Femur (tissue), 1 donor: ENCODE measurements around the gene MAPKAPK5.
A peak's percentile ranks its signal among the peaks of the same experiment; 100 is the strongest.
"Not testable (repeated sequence)": the region's sequence is repeated elsewhere in the genome, so short reads cannot be mapped to it uniquely, and the experiment has no call there.

Experiments
- DNase-seq: peaks from one replicate; pipeline ENCODE4 v3.0.0-alpha.2; 2017

MAPKAPK5 gene

GRCh38 chr12:111841750-111842555, at the start of gene MAPKAPK5:
TSS of gene MAPKAPK5 (plus strand) at chr12:111842228. CDS start at chr12:111842734, 506 bp downstream.
- peak; percentile 97 for DNase-seq

- no peak for DNase-seq
Measured at GRCh38 chr12:111792856-111793235, 49.2 kb upstream of the MAPKAPK5 start.

DNA sequence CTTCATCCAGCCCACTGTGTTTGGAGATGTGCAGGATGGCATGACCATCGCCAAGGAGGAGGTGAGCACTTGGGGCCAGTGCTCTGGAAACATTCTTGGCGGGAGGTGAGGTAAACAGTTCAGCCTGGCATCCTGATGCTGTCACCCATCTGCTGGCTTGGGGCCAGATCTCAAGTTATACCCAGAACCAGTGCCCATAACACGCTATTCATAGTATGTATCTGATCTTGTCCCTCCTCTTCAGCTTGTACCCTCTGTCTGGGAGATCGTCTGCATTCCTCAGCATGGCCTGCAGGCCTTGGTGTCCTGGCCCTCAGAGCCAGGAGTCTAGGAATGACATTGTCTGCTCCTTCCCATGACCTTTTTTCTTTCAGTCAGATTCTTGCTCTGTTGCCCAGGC, 43.8 kb upstream of the MAPKAPK5 start:
- DNase-seq: no peak

DNA sequence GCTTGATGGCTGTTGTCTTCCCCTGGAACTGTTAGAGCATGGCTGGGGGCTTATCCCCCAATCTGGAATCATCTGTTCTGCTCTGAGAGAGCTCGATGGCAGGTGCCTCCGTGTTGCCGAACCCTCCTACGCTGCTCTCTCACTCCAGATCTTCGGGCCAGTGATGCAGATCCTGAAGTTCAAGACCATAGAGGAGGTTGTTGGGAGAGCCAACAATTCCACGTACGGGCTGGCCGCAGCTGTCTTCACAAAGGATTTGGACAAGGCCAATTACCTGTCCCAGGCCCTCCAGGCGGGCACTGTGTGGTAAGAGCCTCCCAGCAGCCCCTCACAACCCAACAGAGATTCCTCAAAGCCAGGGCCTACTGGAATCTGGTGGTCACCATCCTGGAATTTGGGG, 42.3 kb upstream of the MAPKAPK5 start:
- DNase-seq: no peak

DNA sequence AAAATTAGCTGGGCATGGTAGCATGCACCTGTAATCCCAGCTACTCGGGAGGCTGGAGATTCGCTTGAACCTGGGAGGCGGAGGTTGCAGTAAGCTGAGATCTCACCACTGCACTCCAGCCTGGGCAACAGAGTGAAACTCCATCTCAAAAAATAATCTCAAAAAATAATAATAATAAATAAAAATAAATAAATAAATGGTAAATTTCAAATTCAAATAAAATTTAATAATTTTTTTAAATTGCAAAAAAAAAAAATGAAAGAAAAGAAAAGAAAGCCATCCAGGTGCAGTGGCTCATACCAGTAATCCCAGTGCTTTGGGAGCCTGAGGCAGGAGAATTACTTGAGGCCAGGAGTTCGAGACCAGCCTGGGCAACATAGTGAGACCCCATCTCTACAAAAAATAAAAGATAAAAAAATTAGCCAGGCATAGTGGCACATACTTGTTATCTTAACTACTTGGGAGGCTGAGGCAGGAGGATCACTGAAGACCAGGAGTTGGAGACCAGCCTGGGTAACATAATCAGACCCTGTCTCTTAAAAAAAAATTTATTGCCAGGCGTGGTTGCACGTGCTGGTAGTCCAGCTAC, 38.9 kb upstream of the MAPKAPK5 start:
- DNase-seq: no peak

DNA sequence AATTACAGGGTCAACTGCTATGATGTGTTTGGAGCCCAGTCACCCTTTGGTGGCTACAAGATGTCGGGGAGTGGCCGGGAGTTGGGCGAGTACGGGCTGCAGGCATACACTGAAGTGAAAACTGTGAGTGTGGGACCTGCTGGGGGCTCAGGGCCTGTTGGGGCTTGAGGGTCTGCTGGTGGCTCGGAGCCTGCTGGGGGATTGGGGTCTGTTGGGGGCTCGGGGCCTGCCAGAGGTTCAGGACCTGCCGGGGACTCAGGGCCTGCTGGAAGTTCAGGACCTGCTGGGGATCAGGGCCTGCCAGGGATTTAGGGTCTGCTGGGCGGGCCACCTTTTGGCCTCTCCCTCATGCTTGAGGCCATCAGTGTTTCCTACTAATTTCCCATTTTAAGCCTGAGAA, 38.2 kb upstream of the MAPKAPK5 start:
- no peak for DNase-seq

GRCh38 chr12:111806304-111806703, 35.7 kb upstream of the MAPKAPK5 start:
- no peak for DNase-seq

GRCh38 chr12:111807232-111807631, 34.8 kb upstream of the MAPKAPK5 start:
- no peak for DNase-seq

GRCh38 chr12:111812881-111813741, 28.9 kb upstream of the MAPKAPK5 start:
- DNase-seq: peak; percentile 85

- DNase-seq: no peak
Measured at GRCh38 chr12:111816065-111816615, 25.9 kb upstream of the MAPKAPK5 start.

GRCh38 chr12:111816898-111817297, 25.1 kb upstream of the MAPKAPK5 start:
- not testable (repeated sequence) for DNase-seq

GRCh38 chr12:111818340-111818739, 23.7 kb upstream of the MAPKAPK5 start:
- no peak for DNase-seq

- no peak for DNase-seq
Measured at GRCh38 chr12:111819191-111820158, 22.6 kb upstream of the MAPKAPK5 start.

GRCh38 chr12:111820828-111821227, 21.2 kb upstream of the MAPKAPK5 start:
- not testable (repeated sequence) for DNase-seq

DNA sequence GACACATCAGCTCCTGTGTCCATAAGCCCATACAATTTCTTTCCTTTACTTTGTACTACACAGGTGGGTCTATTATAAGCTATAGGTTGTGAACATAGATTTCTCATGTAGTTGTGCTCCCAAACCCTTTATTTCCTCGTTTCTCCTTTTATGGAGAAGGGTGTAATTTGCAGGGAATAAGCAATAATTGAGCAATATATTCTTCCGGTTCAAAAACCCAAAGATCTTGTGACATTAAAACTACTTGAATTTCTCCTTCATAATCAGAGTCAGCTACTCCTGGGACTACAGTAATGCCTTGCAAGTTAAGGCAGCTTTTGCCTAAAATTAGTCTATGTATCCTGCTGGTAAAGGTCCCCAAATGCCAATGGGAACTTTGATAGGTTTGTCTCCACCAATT, 19.1 kb upstream of the MAPKAPK5 start:
- DNase-seq: no peak

- DNase-seq: no peak
Measured at GRCh38 chr12:111823891-111824290, 18.1 kb upstream of the MAPKAPK5 start.

DNA sequence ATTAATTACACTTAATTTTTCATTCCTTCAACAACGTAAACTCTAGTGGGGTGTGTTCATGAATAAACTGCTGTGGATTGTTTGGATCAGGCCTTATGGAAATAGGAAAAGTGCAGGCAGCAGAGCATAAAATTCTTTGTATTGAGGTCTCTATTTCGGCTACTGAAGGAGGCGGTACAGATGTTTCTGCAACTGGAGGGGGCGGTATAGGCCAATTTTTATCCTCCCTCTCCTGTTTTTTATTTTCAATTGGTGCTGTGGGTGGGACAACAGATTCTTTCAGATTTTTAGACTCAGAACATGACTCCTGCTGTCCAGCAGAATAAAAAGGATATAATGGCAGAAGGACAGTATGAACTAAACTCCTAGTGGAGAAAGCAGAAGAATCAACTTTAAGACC, 17.7 kb upstream of the MAPKAPK5 start:
- DNase-seq: not testable (repeated sequence)

DNA sequence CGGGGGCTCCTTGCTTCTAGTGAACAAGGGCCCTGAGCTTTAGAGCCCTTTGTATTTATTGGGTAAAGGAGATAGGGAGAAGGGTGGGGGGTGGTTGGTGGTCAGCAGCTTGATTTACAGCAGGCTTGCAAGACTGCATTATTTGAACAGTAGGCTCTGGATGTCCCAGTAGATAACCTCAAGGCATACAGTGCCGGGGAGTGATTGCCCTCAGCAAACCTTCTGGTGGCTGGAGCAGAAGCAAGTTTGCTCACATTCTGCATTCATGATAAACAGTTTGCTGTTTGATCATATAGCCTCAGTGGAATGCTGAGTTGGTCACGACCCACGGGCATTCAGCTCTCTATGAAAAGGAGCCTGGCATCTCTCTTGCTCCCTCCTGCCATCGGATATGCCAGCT, 16.5 kb upstream of the MAPKAPK5 start:
- DNase-seq: no peak

DNA sequence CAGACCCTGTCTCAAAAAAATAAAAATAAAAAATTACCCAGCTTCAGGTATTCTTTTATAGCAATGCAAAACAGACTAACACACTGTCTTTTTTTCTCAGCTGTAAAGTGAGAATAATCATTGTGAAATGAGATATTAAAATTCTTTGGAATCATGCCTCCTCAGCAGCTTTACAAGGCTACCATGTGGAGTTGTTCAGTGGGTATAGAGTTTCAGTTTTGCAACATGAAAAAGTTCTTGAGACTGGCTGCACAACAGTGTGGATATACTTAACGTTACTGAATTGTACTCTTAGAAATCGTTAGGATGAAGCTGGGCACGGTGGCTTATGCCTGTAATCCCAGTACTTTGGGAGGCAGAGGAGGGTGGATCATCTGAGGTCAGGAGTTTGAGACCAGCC, 15.7 kb upstream of the MAPKAPK5 start:
- DNase-seq: no peak

- DNase-seq: no peak
Measured at GRCh38 chr12:111826992-111827391, 15.0 kb upstream of the MAPKAPK5 start.

- no peak for DNase-seq
Measured at GRCh38 chr12:111827907-111828306, 14.1 kb upstream of the MAPKAPK5 start.
